ENCODE results near the gene HBB.
"Not testable (repeated sequence)": the region's sequence is repeated elsewhere in the genome, so short reads cannot be mapped to it uniquely, and the experiment has no call there.

GRCh38 chr11:5248498-5248897, 21.6 kb upstream of the HBB start:
- TF ChIP-seq, protein P1, sequence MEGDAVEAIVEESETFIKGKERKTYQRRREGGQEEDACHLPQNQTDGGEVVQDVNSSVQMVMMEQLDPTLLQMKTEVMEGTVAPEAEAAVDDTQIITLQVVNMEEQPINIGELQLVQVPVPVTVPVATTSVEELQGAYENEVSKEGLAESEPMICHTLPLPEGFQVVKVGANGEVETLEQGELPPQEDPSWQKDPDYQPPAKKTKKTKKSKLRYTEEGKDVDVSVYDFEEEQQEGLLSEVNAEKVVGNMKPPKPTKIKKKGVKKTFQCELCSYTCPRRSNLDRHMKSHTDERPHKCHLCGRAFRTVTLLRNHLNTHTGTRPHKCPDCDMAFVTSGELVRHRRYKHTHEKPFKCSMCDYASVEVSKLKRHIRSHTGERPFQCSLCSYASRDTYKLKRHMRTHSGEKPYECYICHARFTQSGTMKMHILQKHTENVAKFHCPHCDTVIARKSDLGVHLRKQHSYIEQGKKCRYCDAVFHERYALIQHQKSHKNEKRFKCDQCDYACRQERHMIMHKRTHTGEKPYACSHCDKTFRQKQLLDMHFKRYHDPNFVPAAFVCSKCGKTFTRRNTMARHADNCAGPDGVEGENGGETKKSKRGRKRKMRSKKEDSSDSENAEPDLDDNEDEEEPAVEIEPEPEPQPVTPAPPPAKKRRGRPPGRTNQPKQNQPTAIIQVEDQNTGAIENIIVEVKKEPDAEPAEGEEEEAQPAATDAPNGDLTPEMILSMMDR (conservative IDR thresholded peaks at IDR 0.05 in 1 of 2, IDR thresholded peaks at IDR 0.05 in 1 of 2; ENCODE audit: low read depth in 1 of 2, low read length in 2 of 2): not testable (repeated sequence)
- TF ChIP-seq EZH2 (IDR thresholded peaks at IDR 0.05; ENCODE audit: low read length, missing control alignments): not testable (repeated sequence)

Measured in fibroblast of lung (primary cell).